Spinal cord (tissue), 10 donors: ENCODE data around the gene NRF1. TPM values are rescaled to one million over a fixed set of nuclear protein-coding genes. Genes with fewer than 3 reads are reported as not detected.

Source experiments
- DNase-seq, 6 donors: peaks; one replicate each; pipeline versions ENCODE4 v3.0.0 to v3.0.0-alpha.2; 2013 to 2015; ENCODE audit warnings: low spot score in 6 of 6, low read depth in 4 of 6
- H3K27ac ChIP-seq: one replicate; pipeline ENCODE4 v1.5.1; 2013; ENCODE audit warnings: low read depth, low read length, control low read depth
- H3K27me3 ChIP-seq: one replicate; pipeline ENCODE4 v1.6.1; 2013; ENCODE audit warnings: low read length; ENCODE audit not compliant: control insufficient read depth, insufficient read depth
- H3K36me3 ChIP-seq: one replicate; pipeline ENCODE4 v1.6.1; 2013; ENCODE audit warnings: low read length; ENCODE audit not compliant: control insufficient read depth, insufficient read depth
- H3K4me1 ChIP-seq: one replicate; pipeline ENCODE4 v1.6.1; 2013; ENCODE audit warnings: low read length; ENCODE audit not compliant: control insufficient read depth, insufficient read depth
- H3K4me3 ChIP-seq: one replicate; pipeline ENCODE4 v1.5.1; 2013; ENCODE audit warnings: low read depth, low read length, control low read depth
- H3K9me3 ChIP-seq: one replicate; pipeline ENCODE4 v1.6.1; 2013; ENCODE audit warnings: low read length; ENCODE audit not compliant: control insufficient read depth, insufficient read depth
- WGBS: methylation state at CpG from one replicate; pipeline ENCODE4 v1.1.5; 2013; ENCODE audit warnings: missing lambda C conversion rate; ENCODE audit not compliant: insufficient coverage; 5-methylcytosine and 5-hydroxymethylcytosine counted together
- polyA plus RNA-seq, 2 donors: library from polyadenylated mRNA; unstranded; fragments of 120-200 nt; gene quantifications; one replicate each; pipeline ENCODE4 v1.2.1, GENCODE V29; 2013; ENCODE audit not compliant: insufficient read length in 2 of 2
- total RNA-seq, 2 donors: library from RNA; depleted of rRNA in 1 of 2; stranded (reverse); fragments of 120-200 nt in 1 of 2; fragments of >200 nt in 1 of 2; gene quantifications; one replicate each; pipeline versions ENCODE4 v1.2.3 to v1.2.4, GENCODE V29; 2013 to 2014
- donor health status: healthy.

The NRF1 gene
- total and polyA plus RNA-seq, 4 donors: 19.9 to 30.0 (median 22.8) TPM

GRCh38 chr7:129781928-129782817 is 170.7 kb downstream of the NRF1 start:
- Histone ChIP-seq H3K9me3 (no peaks in the 10 kb centered on the region), H3K27ac (no peak overlapping the region), H3K4me1 (peaks cover 66% of the 10 kb centered on the region), H3K27me3 (peaks cover 99% of the 10 kb centered on the region), H3K36me3 (no peaks in the 10 kb centered on the region), H3K4me3 (no peak overlapping the region)
- DNase-seq: peak in 1 of 6 donors; percentile 25
- under 1% methylated on average over 73 of the region's 73 CpGs for WGBS

GRCh38 chr7:129782818-129783583 is 171.5 kb downstream of the NRF1 start:
- WGBS: 2% methylated on average over 42 of the region's 42 CpGs
- H3K4me3 ChIP-seq: no peak overlapping the region
- no peak overlapping the region for H3K27ac ChIP-seq
- no peaks in the 10 kb centered on the region for H3K36me3 ChIP-seq
- peaks cover 98% of the 10 kb centered on the region for H3K27me3 ChIP-seq
- peak in 2 of 6 donors; percentile 63 for DNase-seq
- H3K4me1 ChIP-seq: peaks cover 67% of the 10 kb centered on the region
- H3K9me3 ChIP-seq: no peaks in the 10 kb centered on the region

- Histone ChIP-seq H3K27ac (no peak overlapping the region), H3K9me3 (no peaks in the 10 kb centered on the region), H3K27me3 (peaks cover 92% of the 10 kb centered on the region), H3K4me3 (no peak overlapping the region), H3K36me3 (no peaks in the 10 kb centered on the region), H3K4me1 (peaks cover 61% of the 10 kb centered on the region)
- DNase-seq: peak in 1 of 6 donors; percentile 20
- WGBS: 3% methylated on average over 5 of the region's 10 CpGs
These were observed 172.0 kb downstream of the NRF1 start for GRCh38 chr7:129783584-129783919.

- H3K36me3 ChIP-seq: no peaks in the 10 kb centered on the region
- H3K27me3 ChIP-seq: peaks cover 84% of the 10 kb centered on the region
- peaks cover 54% of the 10 kb centered on the region for H3K4me1 ChIP-seq
- peak in 1 of 6 donors; percentile 18 for DNase-seq
- H3K4me3 ChIP-seq: no peak overlapping the region
- WGBS: 10% methylated on average over 15 of the region's 25 CpGs
- H3K9me3 ChIP-seq: no peaks in the 10 kb centered on the region
- H3K27ac ChIP-seq: no peak overlapping the region
These were observed 172.9 kb downstream of the NRF1 start for GRCh38 chr7:129784437-129784782.

- DNase-seq: peak in 1 of 6 donors; percentile 21
- no peak overlapping the region for H3K27ac ChIP-seq
- peaks cover 54% of the 10 kb centered on the region for H3K4me1 ChIP-seq
- no peaks in the 10 kb centered on the region for H3K36me3 ChIP-seq
- 3% methylated on average over 29 of the region's 37 CpGs for WGBS
- no peak overlapping the region for H3K4me3 ChIP-seq
- H3K9me3 ChIP-seq: no peaks in the 10 kb centered on the region
- peaks cover 78% of the 10 kb centered on the region for H3K27me3 ChIP-seq
These were observed 173.5 kb downstream of the NRF1 start for GRCh38 chr7:129784783-129785684.

GRCh38 chr7:129785685-129786514 is 174.4 kb downstream of the NRF1 start:
- WGBS: 3% methylated on average over 43 of the region's 44 CpGs
- H3K4me1 ChIP-seq: peaks cover 47% of the 10 kb centered on the region

GRCh38 chr7:129786825-129787563 is 175.5 kb downstream of the NRF1 start:
- no peaks in the 10 kb centered on the region for H3K9me3 ChIP-seq
- H3K27me3 ChIP-seq: peaks cover 58% of the 10 kb centered on the region
- no peak overlapping the region for H3K27ac ChIP-seq
- peaks cover 36% of the 10 kb centered on the region for H3K4me1 ChIP-seq
- 36% methylated on average over 13 of the region's 13 CpGs for WGBS
- no peak overlapping the region for H3K4me3 ChIP-seq
- no peaks in the 10 kb centered on the region for H3K36me3 ChIP-seq
- no peak for DNase-seq

More at GRCh38 chr7:129785685-129786514, 174.4 kb downstream of the NRF1 start:
- Histone ChIP-seq H3K27ac (no peak overlapping the region), H3K27me3 (peaks cover 69% of the 10 kb centered on the region), H3K36me3 (no peaks in the 10 kb centered on the region), H3K4me3 (no peak overlapping the region), H3K9me3 (no peaks in the 10 kb centered on the region)
- peak in 1 of 6 donors; percentile 29 for DNase-seq

GRCh38 chr7:129789000-129789399 is 177.5 kb downstream of the NRF1 start:
- WGBS: 63% methylated on average over 6 of the region's 6 CpGs
- Histone ChIP-seq H3K36me3 (no peaks in the 10 kb centered on the region), H3K9me3 (no peaks in the 10 kb centered on the region), H3K27me3 (peaks cover 38% of the 10 kb centered on the region), H3K4me1 (peaks cover 22% of the 10 kb centered on the region), H3K4me3 (no peak overlapping the region), H3K27ac (no peak overlapping the region)
- no peak for DNase-seq
